Head of caudate nucleus (tissue), 42 donors: ENCODE measurements around the gene SLC25A34.
A peak's percentile ranks its signal among the peaks of the same experiment; 100 is the strongest.
"Not testable (repeated sequence)": the region's sequence is repeated elsewhere in the genome, so short reads cannot be mapped to it uniquely, and the experiment has no call there.

Experiments
- DNase-seq, 42 donors: peaks; one replicate each; pipeline versions ENCODE4 v3.0.0 to v3.0.0-alpha.2; 2020 to 2021; ENCODE audit warnings: mixed read lengths in 7 of 42
- intact Hi-C: fragments of 100-400 bp; cut with DNase I; formaldehyde crosslinking; loops from one replicate; pipeline ENCODE4 v1.15.0; 2022

SLC25A34 gene

DNA sequence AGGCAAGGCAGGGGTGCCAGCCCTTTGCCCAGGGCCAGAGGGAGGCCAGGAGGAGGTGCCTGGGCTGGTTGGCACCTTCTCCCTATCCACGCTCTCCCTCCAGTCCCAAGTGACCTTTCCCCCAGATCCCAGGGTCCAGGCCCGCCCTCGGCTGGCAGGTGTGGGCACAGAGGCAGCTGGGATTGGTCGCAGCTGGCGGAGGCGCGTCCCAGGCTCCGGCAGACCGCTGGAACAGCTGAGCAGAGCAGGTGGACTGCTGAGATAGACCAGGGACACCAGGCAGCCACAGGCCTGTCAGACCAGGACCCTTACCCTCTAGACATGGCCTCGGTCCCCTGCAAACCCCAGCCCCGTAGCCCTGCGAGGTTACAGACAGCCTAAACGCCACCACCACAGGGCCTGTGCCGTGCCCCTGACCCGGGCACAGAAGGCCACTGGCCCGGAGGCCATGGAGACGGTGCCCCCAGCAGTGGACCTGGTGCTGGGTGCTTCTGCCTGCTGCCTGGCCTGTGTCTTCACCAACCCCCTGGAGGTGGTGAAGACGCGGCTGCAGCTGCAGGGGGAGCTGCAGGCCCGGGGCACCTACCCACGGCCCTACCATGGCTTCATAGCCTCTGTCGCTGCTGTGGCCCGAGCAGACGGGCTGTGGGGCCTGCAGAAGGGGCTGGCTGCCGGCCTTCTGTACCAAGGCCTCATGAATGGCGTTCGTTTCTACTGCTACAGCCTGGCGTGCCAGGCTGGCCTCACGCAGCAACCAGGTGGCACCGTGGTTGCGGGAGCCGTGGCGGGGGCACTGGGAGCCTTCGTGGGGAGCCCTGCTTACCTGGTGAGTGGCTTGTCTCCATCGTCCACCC lies at the start of gene SLC25A34:
SLC25A34 (plus strand) TSS at position 221 of the 854 bp plus-strand sequence; CDS start at position 449, 228 bp downstream.
- peak in 15 of 42 donors; percentile 8 to 54 (median 31) for DNase-seq
- intact Hi-C loops = no loop called here

DNA sequence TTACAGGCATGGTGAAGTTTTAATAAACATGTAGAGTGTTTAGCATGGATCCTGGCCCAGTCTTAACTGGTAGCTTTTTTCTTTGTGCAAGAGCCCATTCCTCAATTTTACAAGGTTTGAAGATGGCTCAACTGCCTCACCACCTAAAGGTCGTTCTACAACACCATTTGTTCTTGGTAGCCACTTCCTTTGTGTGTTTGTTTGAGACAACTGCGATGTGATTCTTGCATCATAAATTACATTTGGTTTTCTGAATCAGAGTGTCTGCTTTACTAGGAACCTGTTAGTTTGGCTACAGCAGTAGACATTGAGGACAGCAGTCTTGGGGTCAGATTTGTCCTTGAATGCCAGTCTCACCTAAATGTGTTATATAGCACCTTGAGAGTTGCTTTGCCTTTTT lies 48.6 kb upstream of the SLC25A34 start:
- no peak for DNase-seq
- intact Hi-C loops = no loop called here

DNA sequence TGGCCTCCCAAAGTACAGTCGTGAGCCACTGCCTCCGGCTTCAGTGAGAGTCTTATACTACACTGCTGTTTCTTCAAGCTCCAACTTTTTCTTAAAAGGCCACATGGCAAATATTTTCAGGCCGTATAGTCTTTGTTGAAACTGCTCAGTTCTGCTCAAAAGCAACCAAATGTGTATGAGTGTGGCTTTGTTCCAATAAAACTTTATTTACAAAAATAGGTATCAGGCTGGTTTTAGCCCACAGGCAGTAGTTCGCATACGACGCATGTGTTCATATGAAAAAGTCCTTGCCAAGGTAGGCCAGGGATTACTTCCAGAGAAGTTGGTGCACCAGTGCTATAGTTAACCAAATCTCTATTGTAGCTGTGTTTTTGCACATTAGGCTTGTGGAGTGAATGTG lies 45.7 kb upstream of the SLC25A34 start:
- DNase-seq = no peak
- intact Hi-C loops = no loop called here

DNA sequence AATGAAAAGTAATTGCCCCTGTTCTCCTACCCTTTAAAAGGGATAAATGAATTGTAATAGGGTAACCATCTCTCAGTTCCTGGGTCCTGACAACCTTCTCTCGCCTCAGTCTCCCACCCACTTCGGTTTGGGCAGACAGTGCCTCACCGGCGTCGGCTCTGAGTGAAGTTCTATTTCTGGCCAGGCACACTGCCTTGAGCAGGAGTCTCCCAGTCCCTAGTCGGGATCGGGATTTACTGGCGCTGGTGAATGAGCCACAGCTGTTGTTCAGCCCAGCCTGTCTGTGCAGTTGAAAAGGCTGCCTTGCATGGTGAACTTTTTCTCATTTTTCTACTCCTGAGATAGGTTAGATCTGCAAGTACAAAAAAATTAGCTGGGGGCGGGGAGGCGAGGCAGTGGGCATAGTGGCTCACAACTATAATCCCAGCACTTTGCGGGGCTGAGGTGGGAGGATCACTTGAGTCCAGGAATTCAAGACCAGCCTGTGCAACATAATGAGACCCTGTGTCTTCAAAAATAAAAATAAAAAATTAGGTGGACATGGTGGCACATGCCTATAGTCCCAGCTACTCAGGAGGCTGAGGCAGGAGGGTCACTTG lies 44.5 kb upstream of the SLC25A34 start:
- DNase-seq = peak in 14 of 42 donors; percentile 16 to 73 (median 35)
- intact Hi-C loops = no loop called here

DNA sequence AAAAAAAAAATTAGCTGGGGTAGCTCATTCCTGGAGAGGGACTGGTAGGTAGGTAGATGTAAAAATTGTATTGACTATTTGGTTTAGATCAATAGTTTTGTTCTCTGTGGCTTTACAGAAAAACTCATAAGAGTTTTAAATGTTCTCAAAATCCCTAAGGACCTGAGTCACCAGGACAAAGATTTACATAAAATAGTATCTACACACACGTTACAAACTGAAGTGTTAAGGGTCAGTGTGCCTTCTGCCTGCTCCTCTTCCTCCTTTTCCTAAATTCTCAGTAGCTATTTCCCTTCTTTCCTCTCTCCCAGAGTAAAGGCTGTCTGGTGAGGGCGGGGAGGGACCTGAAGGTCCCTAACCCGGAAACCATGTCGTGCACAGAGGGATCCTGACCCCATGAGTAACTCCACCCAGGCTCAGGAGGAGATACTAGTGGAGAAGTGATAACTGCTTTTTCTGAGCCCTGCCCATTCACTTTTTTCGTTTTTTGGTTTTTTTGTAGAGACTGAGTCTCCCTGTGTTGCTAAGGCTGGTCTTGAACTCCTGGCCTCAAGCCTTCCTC lies 43.9 kb upstream of the SLC25A34 start:
- no peak for DNase-seq
- intact Hi-C loops = no loop called here

DNA sequence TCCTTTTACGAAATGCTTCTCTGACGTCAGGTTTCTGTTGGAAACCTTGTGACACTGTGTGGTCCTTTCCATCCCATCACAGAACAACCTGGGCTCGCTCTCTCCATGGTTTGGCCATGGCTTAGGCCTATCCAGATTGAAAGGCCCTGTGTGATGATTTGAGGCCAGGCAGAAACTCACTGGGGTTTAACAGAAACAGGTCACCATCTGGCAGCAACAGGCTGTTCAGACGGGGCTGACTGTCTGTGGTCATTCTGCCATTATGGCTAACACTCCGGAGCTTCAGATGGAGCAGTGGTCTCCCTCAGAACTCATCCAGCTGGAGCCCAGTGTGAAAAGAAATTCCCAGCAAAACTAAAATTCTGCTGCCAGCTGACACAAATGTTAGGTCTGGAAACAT lies 42.7 kb upstream of the SLC25A34 start:
- no peak for DNase-seq
- intact Hi-C loops = no loop called here

DNA sequence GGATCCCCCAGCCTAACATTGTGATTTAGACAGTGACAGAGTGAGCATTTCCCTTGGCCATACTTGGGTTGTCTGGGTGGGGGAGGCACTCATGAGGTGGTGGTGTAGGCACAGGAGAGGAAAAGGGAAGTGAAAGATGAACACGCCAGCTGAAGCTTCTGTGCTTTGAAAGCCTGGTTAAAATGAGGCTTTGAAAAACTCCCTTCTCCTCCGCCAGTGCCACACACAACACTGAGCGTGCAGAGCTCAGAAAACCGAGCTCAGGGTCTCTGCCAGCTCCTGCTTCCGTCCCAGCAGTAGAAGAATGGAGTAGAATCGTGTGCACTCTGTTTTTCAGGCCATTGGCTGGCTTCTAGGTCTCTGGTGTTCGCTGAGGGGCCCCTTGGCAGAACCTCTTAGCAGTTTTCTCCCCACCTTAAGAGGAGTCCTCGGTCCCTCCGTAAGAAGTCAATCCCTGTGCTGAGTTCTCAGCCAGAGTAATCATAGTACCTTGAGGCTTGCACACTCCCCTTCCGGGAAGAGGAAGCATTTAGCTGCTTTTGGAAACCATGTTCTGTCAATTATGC lies 39.0 kb upstream of the SLC25A34 start:
- intact Hi-C loops = no loop called here
- peak in 35 of 42 donors; percentile 14 to 79 (median 47) for DNase-seq

DNA sequence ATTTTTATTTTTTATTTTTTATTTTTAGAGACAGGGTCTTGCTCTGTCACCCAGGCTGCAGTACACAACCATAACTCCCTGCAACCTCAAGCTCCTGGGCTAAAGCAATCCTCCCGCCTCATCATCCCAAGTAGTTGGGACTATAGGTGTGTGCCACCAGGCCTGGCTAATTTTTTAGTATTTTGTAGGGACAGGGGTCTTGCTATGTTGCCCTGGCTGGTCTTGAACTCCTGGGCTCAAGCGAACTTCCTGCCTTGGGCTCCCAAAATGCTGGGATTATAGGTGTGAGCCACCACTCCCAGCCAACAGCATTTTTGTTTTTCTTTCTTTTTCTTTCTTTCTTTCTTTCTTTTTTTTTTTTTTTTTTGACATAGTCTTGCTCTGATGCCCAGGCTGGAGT lies 37.9 kb upstream of the SLC25A34 start:
- no peak for DNase-seq
- intact Hi-C loops = no loop called here

DNA sequence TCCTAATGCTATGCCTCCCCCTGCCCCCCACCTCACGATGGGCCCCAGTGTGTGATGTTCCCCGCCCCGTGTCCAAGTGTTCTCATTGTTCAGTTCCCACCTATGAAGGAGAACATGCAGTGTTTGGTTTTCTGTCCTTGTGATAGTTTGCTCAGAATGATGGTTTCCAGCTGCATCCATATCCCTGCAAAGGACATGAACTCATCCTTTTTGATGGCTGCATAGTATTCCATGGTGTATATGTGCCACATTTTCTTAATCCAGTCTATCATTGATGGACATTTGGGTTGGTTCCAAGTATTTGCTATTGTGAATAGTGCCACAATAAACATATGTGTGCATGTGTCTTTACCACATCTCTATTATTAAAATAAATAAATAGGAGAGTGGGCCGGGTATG lies 36.7 kb upstream of the SLC25A34 start:
- intact Hi-C loops, DNase-seq: not testable (repeated sequence)

DNA sequence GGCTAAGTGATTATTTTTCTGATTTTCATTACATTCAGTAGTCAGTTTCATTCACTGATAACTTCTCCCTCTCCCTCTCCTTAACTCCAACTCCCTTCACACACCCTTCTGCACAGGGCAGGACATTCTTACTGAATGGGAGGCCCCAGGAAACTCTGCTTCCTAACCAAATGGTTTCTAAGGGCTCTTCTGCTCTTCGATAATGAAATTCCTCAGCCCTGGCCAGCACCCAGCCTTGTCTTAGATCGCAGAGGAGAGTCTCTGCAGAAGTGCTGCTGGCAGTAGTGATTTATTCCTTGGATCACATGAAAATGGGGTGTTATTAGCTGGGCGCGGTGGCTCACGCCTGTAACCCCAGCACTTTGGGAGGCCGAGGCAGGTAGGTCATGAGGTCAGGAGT lies 35.5 kb upstream of the SLC25A34 start:
- intact Hi-C loops = no loop called here
- DNase-seq = no peak

DNA sequence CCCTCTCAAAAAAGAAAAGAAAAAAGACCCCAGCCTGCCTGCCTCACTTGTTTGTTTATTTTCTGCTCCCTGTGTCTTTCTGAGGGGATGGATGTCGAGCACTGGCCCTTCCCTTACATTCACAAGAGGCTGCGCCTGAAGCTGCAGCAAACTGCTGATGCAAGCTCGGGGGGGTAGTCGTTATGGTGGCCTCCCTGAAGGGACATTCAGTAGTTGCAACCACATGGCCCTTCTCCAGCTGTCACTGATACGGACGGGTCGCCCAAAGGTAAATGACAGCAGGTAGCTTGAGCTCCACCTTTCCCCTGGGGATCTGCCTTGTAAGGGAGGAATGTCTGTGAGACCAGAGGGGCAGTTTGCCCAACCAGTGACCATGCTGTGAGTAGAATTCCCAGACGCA lies 34.3 kb upstream of the SLC25A34 start:
- intact Hi-C loops = no loop called here
- DNase-seq = no peak

DNA sequence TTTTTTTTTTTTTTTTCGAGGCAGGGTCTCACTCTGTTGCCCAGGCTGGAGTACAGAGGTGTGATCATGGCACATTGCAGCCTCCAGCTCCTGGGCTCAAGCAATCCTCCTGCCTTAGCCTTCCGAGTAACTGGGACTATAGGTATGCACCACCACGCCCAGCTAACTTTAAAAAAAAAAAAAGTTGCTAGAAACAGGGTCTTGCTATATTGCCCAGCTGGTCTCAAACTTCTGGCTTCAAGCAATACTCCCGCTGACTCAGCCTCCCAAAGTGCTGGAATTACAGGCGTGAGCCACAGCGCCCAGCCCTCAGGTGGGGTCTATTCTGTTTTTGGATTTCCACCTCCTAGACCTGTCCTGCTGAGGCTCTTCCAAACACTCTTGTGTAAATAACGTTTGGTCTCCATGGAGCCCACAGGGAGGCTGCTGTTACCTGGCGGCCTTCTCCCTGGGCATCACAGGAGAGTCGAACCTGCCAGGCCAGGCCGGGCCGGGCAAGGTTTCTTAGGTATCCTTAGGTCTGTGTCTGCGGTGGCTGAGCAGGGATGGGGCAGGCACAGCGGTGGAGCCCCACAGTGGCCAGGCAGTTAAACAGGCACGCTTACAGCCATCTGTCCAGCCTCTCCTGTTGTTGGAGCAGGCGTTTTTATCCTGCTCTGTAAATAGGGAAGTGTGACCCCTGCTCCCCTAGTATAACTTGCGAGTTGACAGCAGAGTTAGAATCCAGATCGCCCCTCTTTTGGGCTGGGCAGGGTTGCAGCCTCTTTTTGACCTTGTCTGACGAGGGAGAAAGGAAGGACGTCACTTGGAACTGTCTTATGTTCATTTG lies 33.1 kb upstream of the SLC25A34 start:
- DNase-seq = peak in 2 of 42 donors; percentile 44 to 59
- intact Hi-C loops = no loop called here

DNA sequence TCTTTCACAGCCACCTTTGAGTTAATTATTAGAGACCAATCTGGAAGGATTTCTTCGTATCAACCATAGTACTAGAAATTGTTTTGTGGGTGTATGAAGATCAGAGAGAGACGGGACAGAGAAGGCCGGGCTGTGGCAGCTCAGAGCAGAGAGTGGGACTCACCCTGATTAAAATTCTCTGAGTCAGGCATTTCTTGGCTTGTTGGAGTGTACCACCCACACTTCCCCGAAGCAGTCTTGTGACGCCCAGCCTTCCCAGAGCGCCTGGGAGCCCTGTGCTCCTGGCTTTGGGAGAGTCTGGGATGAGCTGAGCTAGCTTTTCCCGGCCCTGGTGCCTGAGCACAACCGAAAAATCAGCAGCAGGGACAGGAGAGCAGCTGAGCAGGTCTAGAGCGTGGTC lies 32.5 kb upstream of the SLC25A34 start:
- intact Hi-C loops = no loop called here
- DNase-seq = peak; percentile 56 to 95 (median 82)

DNA sequence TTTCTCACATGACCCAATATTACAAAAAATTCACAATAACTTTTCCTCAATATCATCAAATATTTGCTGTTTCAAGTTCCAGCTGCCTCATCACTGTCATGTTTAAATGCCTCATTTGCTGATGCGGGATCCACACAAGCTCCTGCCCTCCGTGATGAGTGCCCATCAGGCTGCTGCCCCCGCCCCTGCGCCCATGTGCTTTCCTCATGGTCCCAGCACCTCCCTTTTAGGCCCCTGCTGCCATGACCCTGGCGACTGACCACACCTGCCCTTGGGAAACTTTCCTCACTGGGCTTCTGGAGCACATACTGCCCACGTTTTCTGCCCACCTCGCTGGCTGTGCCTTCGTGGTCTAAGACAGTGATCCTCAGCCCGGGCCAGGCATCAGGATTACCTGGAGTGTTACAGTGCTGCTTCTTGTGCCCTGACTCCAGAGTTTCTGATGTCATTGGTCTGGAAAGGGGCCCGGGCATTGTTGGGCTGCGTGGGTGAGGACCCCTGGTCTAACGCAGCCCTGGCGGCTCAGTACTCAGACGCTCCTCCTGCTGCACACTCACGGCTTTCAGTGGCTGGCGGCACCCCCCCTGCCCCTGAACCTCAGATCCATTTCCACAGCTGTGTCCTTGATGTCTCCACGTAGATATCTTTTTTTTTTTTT lies 31.4 kb upstream of the SLC25A34 start:
- intact Hi-C loops = no loop called here

DNA sequence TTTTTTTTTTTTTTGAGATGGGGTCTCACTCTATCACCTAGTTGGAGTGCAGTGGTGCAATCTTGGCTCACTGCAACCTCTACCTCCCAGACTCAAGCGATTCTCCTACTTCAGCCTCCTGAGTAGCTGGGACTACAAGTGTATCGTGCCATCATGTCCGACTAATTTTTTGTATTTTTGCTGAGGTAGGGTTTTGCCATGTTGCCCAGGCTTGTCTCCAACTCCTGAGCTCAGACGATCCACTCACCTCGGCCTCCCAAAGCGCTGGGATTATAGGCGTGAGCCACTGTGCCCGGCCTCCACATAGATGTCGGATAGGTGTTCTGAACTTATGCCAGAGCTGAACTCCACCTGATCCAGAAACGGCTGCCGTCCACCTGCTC lies 30.9 kb upstream of the SLC25A34 start:
- DNase-seq = no peak
- intact Hi-C loops = no loop called here

More for the DNA sequence above, 31.4 kb upstream of the SLC25A34 start:
- no peak for DNase-seq

DNA sequence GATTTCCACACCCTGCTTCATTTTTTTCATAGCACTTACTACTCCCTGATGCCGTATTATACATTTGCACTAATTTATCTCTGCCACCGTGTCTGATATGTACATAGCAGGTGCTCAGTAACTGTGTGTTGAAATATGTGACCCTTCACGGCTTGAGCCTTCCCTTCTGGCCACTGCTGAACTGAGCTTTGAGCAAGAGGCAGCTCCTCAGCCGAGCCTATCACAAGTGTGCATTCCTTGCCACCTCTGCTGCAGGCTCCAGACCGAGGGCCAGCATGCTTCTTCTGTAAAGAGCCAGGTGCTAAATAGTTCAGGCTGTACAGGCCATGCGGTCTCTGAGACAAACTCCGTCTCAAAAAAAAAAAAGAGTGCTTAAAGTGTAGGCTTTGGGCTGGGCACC lies 29.3 kb upstream of the SLC25A34 start:
- intact Hi-C loops = no loop called here
- DNase-seq = no peak

DNA sequence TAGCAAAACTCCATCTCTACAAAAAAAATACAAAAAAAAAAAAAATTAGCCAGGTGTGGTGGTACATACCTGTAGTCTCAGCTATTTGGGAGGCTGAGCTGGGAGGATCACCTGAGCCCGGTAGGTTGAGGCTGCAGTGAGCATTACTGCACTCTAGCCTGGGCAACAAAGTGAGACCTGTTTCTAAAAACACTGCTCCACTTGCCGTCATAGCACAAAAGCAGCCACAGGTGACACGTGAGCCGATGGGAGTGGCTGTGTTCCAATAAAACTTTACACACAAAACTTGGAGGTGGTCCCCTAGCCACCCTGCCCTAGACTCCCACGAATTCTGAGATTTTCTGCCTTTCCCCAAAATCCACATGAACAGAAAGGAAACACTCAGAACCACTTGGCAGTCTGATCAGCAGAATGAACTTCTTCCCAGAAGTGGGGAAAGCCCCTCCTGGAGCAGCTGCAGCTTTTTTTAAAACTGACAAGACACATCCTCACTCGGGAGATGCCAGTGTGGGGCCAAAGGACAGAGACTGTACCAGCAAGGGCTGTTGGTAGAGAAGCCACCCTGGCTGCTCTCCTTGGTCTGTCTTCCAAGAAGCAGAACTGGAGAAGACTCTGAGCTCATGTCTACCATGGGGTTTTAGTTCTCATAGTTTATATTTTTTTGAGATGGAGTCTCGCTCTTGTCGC lies 28.7 kb upstream of the SLC25A34 start:
- DNase-seq = peak in 1 of 42 donors; percentile 47
- intact Hi-C loops = no loop called here

DNA sequence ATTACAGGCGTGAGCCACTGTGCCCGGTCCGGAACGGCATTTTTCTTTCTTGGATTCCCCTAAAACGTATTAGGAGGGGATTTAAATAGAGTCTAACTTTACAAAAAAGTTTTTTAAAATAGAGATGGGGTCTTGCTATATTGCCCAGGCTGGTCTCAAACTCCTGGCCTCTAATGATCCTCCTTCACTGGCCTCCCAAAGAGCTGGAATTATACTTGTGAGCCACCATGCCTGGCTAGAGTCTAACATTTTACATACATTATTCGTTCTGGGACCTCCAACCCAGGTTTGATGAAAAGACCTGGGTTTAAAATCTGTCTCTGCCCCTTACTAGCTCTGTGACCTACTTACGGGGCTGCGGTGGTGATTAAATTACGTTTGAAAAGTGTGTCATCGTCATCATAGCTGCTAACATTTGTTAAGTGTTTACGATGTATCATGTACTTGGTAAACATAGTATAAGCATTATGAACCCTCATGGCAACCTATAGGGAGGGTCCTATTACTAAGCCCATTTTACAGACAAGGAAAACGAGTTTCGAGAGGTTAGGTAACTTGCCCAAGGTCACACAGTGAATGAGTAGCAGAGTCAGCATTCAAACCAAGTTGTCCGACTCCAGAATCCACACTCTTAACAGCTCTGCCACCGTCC lies 27.4 kb upstream of the SLC25A34 start:
- no peak for DNase-seq
- intact Hi-C loops = no loop called here
